Calu3 (cell line): ENCODE data around the gene LDB3. TPM values are rescaled to one million over a fixed set of nuclear protein-coding genes. Genes with fewer than 3 reads are reported as not detected.

Experiments used
- Bru-seq: library from RNA; stranded (reverse); fragments of 400-500 nt; gene quantifications from one replicate; lab custom pipeline; 2021; lab: Mats Ljungman, UMichigan
- BruChase-seq, 2 experiments: library from RNA; stranded (reverse); fragments of 400-500 nt; gene quantifications; one replicate each; lab custom pipeline; 2021; lab: Mats Ljungman, UMichigan
- BruUV-seq: library from RNA; stranded (reverse); fragments of 400-500 nt; replicated peaks from 2 replicates; lab custom pipeline; 2021; lab: Mats Ljungman, UMichigan
- CTCF ChIA-PET: fragments of 300-600 bp; sonication (Branson Sonifier 250); formaldehyde crosslinking; loops from one replicate; lab custom pipeline; 2022; ENCODE audit warnings: antibody characterized with exemption; lab: Charles Lee
- DNase-seq: peaks from one replicate; pipeline ENCODE4 v3.0.0; 2022
- H3K27ac Mint-ChIP-seq: one replicate; pipeline ENCODE4 v1.8.0; 2022; ENCODE audit warnings: mixed read lengths; ENCODE audit not compliant: unreplicated experiment
- H3K27me3 Mint-ChIP-seq: one replicate; pipeline ENCODE4 v1.8.0; 2022; ENCODE audit warnings: mixed read lengths; ENCODE audit not compliant: unreplicated experiment
- H3K36me3 Mint-ChIP-seq: one replicate; pipeline ENCODE4 v1.8.0; 2022; ENCODE audit warnings: mild to moderate bottlenecking, moderate library complexity, mixed read lengths; ENCODE audit not compliant: insufficient read depth, unreplicated experiment
- H3K4me1 Mint-ChIP-seq: one replicate; pipeline ENCODE4 v1.8.0; 2022; ENCODE audit warnings: mild to moderate bottlenecking, low read depth, mixed read lengths; ENCODE audit not compliant: unreplicated experiment
- H3K4me3 Mint-ChIP-seq: one replicate; pipeline ENCODE4 v1.8.0; 2022; ENCODE audit warnings: mild to moderate bottlenecking, low read depth, moderate library complexity, mixed read lengths; ENCODE audit not compliant: unreplicated experiment
- H3K9me3 Mint-ChIP-seq: one replicate; pipeline ENCODE4 v1.8.0; 2022; ENCODE audit warnings: low read depth, mixed read lengths; ENCODE audit not compliant: unreplicated experiment
- CTCF ChIP-seq: fragments of 200-600 bp; IDR thresholded peaks from one replicate; pipeline ENCODE4 v1.8.0; 2022; ENCODE audit warnings: antibody characterized with exemption; ENCODE audit not compliant: unreplicated experiment
- intact Hi-C: fragments of 100-400 bp; cut with micrococcal nuclease; formaldehyde crosslinking; loops from one replicate; pipeline ENCODE4 v1.10.0; 2022; ENCODE audit not compliant: unreplicated experiment
- long read RNA-seq: library from polyadenylated mRNA; stranded (forward); transcript quantifications from one replicate; pipeline ENCODE4 v2.0.0, GENCODE V29; 2022
- total RNA-seq: library from RNA; stranded (reverse); gene quantifications from 2 replicates; pipeline ENCODE4 v1.2.3, GENCODE V29; 2022

The LDB3 gene
- not detected in 2 replicates for total RNA-seq
- Bru-seq, nascent RNA: percentile 6 among the genes with signal in this experiment
- percentile 9 among the genes with signal in this experiment for BruChase-seq, experiment 1, labeled RNA remaining after a 6-hour chase
- percentile 8 among the genes with signal in this experiment for BruChase-seq, experiment 2, labeled RNA remaining after a 2-hour chase
- long read RNA-seq, partial matches to known transcripts: 0 of 1 reads
- long read RNA-seq, other reads (novel, unspliced or antisense): 1 of 1 reads

- Mint-ChIP-seq H3K27me3 (peaks cover 12% of the 10 kb centered on the region), H3K36me3 (peaks cover 5% of the 10 kb centered on the region), H3K4me3 (no peak within 1 kb of the TSS), H3K9me3 (no peaks in the 10 kb centered on the region), H3K27ac (no peak within 1 kb of the TSS), H3K4me1 (peaks cover 14% of the 10 kb centered on the region)
- intact Hi-C loops: loop anchor here (5.0 kb wide), 1 partner anchor 76 kb away; no protein-coding TSS in a partner anchor
- CTCF ChIA-PET: interaction anchor here (0.5 kb wide), 1 partner anchor 1914 kb away, joined by 5 read pairs; the partner anchor contains the start of gene RNLS
- no TSS peak for BruUV-seq
- DNase-seq: peak; percentile 49
- no peak for TF ChIP-seq CTCF
Measured at GRCh38 chr10:86668297-86669165, at the start of gene LDB3. LDB3 (plus strand) TSS chr10:86668511; CDS start chr10:86668692, 181 bp downstream.

- Mint-ChIP-seq H3K27ac (no peak overlapping the region), H3K4me1 (no peaks in the 10 kb centered on the region), H3K36me3 (peaks cover 5% of the 10 kb centered on the region), H3K9me3 (no peaks in the 10 kb centered on the region), H3K4me3 (no peak overlapping the region), H3K27me3 (peaks cover 6% of the 10 kb centered on the region)
- TF ChIP-seq CTCF: no peak
- CTCF ChIA-PET: no interaction called here
- intact Hi-C loops: no loop called here
- DNase-seq: no peak
- BruUV-seq: no TSS peak
Measured at GRCh38 chr10:86628311-86628710, 40.0 kb upstream of the LDB3 start.

- Mint-ChIP-seq H3K4me1 (no peaks in the 10 kb centered on the region), H3K9me3 (no peaks in the 10 kb centered on the region), H3K27me3 (peaks cover 16% of the 10 kb centered on the region), H3K27ac (no peak overlapping the region), H3K4me3 (no peak overlapping the region), H3K36me3 (peaks cover 5% of the 10 kb centered on the region)
- TF ChIP-seq CTCF: no peak
- no peak for DNase-seq
- CTCF ChIA-PET: no interaction called here
- intact Hi-C loops: no loop called here
- BruUV-seq: no TSS peak
Measured at GRCh38 chr10:86630079-86630478, 38.2 kb upstream of the LDB3 start.

GRCh38 chr10:86632009-86632800 lies 36.1 kb upstream of the LDB3 start:
- peaks cover 16% of the 10 kb centered on the region for H3K27me3 Mint-ChIP-seq
- no peak overlapping the region for H3K27ac Mint-ChIP-seq
- peak overlapping the region; percentile 60 for H3K4me3 Mint-ChIP-seq
- peak; percentile 52 for DNase-seq
- no TSS peak for BruUV-seq
- TF ChIP-seq CTCF: no peak
- intact Hi-C loops: no loop called here
- peaks cover 5% of the 10 kb centered on the region for H3K36me3 Mint-ChIP-seq
- no peaks in the 10 kb centered on the region for H3K9me3 Mint-ChIP-seq
- CTCF ChIA-PET: interaction anchor here (0.6 kb wide), 1 partner anchor 231 kb away, joined by 7 read pairs; no protein-coding TSS in a partner anchor
- no peaks in the 10 kb centered on the region for H3K4me1 Mint-ChIP-seq
